Inflammatory macrophage treated with lipopolysaccharide for 4 hours (primary cell): ENCODE measurements around the gene OSBPL5.

Source experiments
- DNase-seq: peaks from one replicate; pipeline ENCODE4 v3.0.0-alpha.2; 2020

The OSBPL5 gene

DNA sequence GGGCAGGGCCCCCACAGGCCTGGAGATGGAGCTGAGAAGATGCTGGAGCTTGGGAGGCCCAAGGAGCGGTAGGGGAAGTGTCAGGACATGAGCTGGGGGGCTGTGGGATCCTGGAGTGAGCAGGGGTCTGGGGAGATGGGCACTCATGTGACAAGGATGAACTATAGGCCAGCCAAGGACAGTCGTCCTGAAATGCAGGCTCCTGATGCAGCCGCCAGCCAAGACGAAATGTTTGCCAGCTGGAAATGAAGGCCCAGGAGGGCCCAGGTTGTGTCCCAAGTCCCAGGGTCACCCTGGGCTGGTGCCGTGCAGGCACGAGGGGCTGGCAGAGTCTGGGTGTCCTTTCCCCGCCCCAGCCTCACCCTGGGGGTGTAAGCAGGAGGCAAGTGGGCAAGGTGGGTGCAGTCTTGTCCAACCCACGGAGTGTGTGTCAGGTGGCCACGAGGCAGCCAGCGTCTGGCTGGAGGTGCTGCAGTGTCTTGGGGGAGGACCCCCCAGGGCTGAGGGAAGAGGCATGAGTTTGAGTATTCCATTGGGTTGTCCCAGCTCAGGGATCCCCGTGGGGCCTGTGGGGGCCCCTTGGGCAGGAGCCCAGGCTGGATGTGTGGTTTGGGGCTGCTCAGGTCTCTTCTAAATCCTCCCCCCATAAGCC lies 32.1 kb upstream of the OSBPL5 start:
- DNase-seq = no peak

DNA sequence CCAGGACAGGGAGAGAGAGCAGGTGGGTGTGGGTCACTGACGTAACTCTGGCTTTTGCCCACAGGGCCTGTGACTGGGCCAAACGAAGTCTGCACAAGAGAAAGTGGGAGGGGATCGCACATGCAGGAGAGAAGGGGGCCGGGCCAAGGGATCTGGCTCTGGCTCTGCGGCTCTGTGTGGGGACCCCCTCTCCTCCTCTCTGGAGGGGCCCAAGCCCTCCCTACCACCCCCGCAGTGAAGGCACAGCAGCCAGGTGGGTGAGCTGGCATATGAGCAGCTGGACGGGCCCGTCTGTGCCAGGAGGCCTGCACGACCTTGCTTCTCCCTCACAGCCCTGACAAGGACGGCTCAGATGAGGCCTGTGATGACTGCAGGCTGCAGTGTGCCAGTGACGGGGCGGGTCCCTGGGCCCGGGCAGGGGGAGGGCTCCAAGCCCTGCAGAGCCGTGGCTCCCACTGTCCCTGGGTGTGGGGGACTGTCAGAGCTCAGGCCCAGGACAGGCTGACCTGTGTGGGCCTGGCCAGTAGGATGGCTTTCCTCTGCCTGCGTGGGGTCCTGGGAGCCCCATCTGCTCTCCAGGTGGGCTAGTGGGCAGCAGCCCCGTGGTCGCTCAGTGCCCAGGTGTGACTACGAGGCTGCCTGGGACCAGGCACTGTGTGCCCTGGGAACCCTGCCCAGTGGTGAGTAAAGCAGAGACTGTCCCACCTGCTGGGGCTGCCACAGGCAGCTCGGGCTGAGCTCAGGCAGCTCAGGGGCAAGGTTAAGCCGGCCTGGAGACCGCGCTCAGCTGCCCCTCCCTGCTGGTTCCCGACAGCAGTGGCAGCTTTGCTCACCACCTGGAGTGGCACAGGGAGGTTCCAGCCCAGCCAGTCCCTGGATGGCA lies 31.3 kb upstream of the OSBPL5 start:
- DNase-seq = no peak

DNA sequence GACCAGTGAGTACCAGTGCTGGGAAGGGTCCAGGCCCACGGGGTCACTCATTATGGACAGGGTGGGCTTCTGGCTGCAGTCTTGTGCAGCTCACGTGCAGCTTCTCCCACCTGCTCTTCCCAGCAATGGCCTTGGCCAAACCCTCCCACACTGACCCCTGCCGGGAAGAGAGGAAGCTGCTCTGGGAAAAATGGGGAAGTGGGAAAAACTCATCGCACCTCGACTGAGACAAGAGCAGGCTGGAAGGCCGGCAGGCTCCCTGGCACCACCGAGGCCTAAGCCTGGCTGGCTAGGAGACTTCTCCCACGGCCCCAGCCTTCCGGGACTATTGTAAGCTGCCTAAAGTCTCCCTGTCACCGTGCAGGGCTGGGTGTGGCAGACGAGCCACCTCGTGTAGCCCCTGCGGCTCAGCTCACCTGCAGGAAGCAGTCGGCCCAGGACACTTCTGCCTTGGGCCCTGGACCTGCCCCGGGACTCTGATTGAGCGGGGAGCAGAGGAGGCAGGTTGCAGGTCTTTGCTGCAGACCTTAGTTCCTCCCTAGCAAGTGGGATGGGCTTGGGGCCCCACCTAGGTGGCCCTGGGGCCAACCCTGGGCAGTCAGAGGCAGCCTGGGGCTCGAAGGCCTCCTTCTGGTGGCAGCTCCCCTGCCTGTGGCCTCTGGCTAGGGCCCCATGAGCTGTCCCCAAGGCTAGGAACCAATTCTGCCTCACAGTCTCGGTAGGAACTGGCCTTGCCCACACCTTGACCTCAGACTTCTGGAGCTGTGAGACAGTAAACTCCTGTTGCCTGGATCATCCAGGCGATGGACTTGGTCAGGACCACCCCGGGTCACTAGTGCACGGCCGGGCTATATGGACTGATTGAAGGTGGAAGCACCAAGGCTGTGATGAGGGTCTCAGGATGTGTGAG lies 30.4 kb upstream of the OSBPL5 start:
- DNase-seq = peak; percentile 51

DNA sequence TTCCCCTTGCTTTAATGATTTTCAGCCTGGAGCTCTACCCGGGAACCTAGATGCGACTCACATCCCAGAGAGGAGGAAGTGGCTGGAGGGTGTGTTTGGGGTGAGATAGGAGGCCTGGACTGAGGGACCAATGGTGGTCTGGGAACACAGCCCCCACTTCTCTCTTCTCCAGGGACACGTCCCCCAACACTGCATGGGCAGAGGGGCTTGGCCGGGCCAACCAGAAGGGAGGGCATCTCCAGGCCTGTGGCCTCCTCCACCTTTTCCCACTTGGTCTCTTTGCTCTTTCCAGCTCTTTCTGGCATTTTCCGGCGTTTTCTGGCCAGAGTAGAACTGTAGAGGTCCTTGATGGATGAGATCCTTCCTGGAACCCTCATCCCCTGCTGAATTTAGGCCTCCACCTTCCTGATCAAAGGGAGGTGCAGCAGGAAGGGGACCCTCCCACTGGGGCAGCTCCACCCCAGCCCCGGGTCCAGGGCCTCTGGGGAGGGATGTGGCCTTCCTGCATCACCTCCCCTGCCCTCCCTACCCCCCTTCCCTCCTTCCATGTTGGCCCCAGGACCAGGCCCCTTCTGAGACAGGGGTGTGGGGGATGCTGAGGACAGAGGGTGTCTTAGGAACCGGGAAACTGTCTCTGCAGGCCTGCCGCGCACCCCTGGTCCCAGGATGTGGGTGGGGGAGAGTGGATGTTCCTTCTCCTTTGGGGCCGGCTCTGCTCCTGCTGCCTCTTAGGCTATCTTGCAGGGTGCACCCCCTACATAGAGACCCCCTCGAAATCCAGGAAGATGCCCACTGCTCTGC lies 29.1 kb upstream of the OSBPL5 start:
- DNase-seq = no peak

DNA sequence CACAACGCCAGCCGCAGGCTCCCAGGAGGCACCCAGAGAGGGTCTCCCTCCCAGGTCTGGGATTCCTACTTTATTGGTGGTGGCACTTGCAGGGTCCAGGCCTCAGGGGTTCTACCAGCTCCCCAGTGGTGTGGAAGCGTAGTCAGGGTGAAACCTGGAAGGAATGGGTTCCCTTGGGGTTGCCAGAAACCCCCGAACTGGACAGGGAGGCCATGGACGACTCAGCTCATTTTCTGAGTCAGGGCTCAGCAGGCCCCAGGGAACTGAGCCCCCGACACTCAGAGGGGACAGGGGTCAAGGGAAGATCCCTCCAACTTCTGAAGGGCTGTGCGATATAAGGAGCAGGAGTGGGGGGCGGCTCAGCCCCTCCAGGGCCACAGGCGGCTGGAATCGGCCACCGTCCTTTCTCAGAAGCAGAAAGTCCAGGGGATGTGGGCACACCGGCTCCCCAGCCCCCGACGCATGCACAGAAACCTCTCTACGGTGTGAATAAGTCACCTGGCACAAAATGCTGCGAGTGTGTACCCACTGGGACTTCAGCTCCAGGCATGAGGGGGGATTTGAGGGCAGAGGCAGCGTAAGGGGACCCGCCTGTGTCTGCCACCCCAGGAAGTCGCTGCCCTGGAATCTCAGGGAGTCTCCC lies 28.4 kb upstream of the OSBPL5 start:
- no peak for DNase-seq

DNA sequence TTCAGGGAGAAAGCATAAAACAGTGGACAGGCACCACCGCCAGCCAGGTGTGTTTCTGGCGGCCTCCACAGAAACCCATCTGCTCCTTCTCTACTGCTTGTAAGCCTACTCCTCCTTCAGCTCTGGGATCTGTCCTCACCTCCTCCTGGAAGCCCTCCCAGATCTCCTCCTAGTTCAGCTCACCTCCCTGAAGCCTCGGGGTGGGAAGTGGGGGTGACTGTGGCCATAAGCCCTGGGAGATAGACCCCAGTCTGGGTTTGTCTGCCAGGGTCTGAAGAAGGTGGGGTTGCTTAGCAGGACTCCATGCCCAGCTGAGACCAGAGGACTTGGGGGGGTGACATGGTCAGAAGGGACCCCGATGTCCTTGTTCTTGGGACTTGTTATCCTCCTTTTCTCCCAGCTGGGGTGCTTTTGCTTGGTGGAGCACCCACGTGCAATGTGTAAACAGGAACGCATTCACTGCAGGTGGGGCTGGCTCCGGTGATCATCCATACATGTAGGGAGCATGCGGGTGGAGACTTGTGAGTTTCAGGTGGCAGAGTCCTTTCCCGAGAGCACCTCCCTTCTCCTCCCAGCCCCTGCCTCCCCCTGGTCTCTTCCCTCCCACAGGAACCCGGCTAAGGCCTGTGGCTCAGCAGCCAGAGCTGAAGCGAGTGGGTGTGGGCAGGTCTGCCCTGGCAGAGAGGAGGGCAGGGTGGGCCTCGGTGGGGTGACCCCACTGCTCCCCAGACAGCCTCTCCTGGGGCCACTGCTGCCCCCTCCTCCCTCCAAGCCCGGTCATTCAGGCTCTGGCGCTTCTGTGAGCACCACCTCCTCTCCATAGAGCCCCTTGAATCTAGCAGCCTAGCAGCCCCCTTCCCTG lies 27.6 kb upstream of the OSBPL5 start:
- DNase-seq = no peak

DNA sequence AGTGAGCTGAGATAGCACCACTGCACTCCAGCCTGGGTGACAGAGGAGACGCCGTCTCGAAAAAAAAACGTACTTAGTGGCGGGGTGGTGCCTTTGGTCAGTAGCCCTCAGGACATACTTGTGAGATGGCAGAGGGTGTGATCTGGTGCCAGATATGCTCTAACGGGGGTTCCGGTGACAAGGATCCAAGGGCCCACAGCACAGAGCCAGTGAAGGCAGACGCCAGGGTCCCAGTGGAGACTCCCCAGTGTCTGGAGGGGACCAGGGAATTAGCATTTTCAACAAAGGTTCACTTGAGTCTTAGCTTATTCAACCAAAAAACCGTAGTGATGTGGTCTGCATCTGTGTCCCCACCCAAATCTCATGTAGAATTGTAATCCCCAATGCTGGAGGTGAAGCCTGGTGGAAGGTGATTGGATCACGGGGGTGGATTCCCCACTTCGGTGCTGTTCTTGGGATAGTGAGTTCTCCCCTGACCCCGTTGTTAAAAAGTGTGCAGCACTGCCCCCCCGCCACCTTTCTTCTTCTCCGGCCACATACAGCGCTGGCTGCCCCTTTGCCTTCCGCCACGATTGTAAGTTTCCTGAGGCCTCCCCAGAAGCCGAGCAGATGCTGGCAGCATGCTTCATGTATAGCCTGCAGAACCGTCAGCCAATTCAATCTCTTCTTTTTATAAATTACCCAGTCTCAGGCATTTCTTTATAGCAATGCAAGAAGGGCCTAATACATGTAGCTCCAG lies 26.6 kb upstream of the OSBPL5 start:
- DNase-seq = no peak

DNA sequence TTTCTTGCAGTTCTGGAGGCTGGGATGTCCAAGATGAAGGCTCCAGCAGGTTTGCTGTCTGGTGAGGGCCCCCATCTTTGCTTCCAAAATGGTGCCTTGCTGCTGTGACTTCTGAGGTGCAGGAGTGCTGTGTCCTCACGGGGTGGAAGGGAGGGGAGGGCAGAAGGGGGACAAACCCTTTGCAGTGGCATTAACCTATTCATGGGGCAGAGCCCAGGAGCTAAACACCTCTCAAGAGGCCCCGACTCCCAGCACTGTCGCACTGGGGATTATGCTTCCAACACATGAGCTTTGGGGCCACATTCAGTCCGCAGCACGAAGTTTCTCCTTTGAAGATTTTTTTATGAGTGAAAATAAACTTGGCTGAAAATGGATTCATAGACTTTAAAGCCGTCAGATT lies 25.5 kb upstream of the OSBPL5 start:
- DNase-seq = no peak

DNA sequence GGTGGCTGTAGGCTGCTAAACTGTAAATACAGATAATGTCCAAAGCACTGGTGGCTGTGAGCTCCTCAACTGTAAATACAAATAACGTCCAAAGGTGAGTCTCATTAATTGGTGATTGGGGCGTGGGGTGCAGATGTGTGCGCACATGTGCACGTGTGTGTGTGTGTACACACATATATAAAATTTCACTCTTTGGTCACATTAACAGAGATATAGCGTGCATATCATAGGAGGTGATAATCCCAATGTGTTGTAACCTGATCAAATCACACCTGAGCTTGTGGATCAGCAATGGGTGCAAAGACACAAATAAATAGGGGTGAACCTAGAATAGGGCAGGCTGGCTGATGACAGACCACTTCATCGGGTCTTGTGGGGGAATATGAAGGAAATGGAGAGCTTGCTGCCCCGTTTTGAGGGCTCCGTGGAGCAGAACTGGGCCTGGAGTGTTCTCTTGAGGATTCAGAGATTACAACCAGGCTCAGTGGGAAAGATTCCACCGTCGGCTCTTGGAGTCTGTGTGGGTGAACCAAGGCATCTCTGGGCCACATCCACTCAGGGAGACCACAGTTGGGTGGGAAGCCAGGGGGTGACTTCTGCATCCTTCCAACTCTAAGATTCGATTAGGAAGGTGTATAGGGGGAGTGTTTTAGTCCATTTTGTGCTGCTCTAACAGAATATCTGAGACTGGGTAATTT lies 24.9 kb upstream of the OSBPL5 start:
- DNase-seq = no peak

DNA sequence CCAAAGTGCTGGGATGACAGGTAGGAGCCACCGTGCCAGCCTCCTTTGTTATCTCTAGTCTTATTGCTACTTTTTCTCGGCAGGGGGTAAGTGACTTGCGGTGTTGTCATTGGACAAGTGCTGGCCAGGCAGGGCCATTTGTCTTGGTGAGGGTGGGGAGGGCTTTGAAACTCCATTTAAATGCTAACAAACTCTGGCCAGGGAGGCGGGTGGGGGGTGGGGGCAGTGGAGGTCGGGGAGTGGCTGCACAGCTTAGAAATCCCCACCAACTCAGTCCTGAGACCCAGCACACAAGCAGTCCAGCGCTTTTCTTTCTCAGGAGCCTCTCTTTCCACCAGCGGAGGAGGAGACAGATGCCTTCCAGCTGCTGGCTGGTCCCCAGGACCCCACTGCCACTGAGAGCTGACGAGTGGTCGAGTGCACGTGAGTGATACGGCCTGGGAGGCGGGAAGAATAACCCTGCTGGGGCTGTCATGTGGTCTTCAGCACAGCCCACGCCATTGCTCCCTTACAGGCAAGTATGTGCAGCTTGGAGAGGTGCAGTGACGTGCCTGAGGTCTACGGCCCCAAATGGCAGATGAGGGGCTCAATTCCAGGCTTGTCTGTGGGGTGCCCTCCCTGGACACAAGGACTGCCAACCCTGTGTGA lies 24.2 kb upstream of the OSBPL5 start:
- DNase-seq = no peak

DNA sequence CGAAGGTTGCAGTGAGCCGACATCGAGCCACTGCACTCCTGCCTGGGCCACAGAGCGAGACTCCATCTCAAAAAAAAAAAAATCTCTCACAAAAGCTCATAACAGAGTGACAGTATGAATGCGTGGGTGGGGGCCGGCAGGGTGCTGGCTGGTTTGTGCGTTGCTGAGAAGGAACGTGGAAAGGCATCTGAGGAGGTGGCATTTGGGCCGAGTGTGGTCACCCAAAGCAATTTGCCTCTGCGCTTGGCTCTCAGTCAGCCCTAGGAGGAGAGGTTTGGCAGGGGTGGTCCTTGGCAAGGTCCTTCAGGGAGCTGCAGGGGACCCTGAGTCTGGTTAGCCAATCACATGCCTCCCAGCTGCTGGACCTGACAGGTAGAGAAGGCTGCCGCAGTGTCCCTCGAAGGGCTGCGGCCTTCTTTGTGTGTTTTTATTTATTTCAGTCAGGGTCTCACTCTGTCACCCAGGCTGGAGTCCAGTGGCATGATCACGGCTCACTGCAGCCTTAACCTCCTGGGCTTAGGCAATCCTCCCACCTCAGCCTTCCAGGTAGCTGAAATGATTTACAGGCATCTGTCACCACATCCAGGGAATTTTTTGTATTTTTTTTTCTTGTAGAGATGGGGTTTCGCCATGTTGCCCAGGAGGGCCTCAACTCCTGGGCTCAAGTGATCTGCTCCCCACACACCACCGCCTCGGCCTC lies 23.5 kb upstream of the OSBPL5 start:
- no peak for DNase-seq

DNA sequence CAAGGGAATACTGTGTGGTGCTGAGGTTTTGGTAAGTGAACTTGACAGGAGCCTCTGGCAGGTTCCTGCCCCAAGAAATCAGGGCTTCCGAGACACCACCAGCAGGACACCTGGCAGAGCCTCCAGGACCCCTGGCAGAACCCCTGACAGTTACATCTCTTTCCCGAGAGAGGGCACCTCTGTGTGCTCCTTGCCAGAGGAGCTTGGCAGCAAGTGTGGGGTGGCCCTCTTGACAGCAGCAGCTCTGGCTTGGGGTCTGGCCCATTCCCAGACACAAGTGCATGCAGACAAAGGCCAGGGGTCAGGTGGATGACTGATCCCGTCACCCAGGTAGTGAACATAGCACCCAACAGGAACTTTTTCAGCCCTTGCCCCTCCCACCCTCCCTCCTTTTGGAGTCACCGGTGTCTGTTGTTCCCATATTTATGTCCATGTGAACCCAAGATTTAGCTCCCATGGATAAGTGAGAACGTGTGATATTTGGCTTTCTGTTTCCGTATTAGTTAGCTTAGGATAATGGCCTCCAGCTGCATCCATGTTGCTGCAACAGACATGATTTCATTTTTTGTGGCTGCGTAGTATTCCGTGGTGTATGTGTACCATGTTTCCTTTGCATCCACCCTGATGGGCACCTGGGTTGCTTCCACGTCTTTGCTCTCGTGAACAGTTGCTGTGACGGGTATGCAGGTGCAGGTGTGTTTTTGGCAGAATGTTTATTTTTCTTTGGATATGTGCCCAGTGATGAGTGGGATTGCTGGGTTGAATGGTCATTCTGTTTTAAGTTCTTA lies 21.2 kb upstream of the OSBPL5 start:
- DNase-seq = no peak

DNA sequence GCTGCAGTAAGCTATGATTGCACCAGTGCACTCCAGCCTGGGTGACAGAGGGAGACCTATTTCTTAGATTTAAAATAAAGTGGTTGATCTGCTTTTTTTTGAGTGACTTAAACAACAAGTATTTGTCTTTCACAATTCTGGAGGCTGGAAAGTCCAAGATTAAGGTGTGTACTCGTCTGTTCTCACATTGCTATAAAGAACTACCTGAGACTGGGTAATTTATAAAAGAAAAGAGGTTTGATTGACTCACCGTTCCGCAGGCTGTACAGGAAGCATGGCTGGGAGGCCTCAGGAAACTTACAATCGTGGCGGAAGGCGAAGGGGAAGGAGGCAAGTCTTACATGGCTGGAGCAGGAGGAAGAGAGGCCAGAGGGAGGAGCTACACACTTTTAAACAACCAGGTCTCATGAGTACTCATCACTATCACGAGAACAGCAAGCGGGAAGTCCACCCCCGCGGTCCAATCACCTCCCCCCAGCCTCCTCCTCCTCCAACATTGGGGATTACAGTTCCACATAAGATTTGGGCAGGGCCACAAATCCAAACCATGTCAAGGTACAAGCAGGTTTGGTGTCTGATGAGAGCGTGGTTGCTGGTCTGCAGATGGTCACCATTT lies 19.7 kb upstream of the OSBPL5 start:
- DNase-seq = no peak

DNA sequence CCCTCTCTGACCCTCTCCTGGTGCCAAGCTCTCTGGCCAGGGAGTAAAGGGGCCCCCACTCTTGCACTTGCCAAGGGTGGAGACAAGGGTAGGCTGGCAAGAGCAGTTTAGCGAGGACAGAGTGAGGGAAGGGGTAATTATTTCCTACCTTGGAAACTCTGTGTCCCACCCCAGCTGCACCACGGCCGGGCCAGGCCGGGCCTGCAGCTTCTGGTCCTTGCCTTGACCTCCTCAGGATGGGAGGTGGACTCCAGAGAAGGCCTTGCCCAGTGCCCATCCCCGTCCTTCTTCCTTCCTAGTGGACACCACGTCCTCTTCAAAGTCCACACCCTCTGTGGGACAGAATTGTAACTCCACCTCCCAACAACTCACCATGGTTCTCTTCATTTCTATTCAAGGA lies 18.4 kb upstream of the OSBPL5 start:
- DNase-seq = no peak

DNA sequence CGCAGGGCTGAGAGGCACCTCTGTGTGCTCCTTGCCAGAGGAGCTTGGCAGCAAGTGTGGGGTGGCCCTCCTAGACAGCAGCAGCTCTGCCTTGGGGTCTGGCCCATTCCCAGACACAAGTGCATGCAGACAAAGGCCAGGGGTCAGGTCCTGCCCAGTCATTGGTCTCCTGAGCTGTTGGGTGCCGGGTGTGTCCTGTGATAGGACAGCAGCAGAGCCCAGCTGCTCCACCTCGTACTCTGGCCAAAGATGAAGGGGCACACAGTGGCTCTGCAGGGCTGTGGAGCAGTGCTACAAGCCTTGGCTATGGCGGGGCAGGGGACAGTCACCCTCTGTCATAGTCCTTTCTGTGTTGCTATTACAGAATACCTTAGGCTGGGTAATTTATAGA lies 17.3 kb upstream of the OSBPL5 start:
- no peak for DNase-seq

DNA sequence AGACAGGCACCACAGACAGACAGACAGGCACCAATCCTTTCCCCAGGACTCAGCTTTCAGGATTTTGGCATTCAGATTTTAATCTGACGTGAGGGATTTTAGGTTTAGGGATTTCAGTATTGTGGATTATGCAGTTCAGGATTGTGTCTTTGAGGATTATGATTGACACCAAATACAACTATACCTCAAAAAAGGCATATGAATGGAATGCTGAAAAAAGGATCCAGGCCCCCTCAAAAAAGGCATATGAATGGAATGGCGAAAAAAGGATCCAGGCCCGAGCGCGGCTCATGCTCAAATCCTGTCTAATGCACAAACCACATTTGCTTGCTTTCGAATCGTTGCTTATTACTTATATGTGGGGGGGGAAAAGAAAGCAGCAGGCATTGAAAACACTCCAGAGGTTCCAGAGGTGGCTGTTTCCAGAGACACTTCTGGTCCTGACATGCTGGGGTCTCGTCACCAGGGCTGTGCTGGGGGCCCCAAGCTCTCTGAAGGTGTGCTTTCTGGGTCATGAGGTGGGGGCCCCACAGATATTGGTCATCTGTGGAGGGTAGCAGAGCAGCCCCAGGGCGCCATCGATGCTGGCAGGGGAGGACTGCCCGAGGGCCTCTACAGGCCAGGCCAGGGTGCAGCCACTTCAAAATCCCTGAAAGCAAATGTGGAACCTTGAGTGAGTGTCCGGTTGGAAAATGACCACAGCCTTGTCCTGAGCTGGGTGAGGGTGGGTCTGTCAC lies 16.8 kb upstream of the OSBPL5 start:
- DNase-seq = no peak
